Measurements from ENCODE around the gene FARSB. TPM values are rescaled to one million over a fixed set of nuclear protein-coding genes. Genes with fewer than 3 reads are reported as not detected.

FARSB gene
- total RNA-seq, 1 experiment from 2014 or later: 32.9 TPM

GRCh38 chr2:222627764-222628163 lies 28.1 kb downstream of the FARSB start:
- POLR2A ChIA-PET (ENCODE audit: unreplicated experiment): no interaction called here
- H3K36me3 ChIP-seq (ENCODE audit: low read depth, low read length): peaks cover 82% of the 10 kb centered on the region

GRCh38 chr2:222623756-222624309 lies 32.1 kb downstream of the FARSB start:
- ATAC-seq (no peak), DNase-seq (no peak)
- CTCF ChIA-PET: no interaction called here
- no peak overlapping the region for H2AFZ ChIP-seq (ENCODE audit: low read length)
- TF ChIP-seq CTCF (conservative IDR thresholded peaks at IDR 0.05; ENCODE audit: low read depth, low read length) (no peak), EZH2 (IDR thresholded peaks at IDR 0.05; ENCODE audit: low read length, unreplicated experiment) (no peak), EZH2phosphoT487 (IDR thresholded peaks at IDR 0.05; ENCODE audit: borderline replicate concordance, low read length) (no peak)
- H3F3A ChIP-seq (ENCODE audit: low read length, unreplicated experiment): no peaks in the 10 kb centered on the region
- intact Hi-C loops (cut with micrococcal nuclease): no loop called here
- H3K9ac ChIP-seq (ENCODE audit: low read length): no peak overlapping the region
- no peaks in the 10 kb centered on the region for H3K9me3 ChIP-seq (ENCODE audit: low read length)
- H3K79me2 ChIP-seq (ENCODE audit: low read length): no peaks in the 10 kb centered on the region
- no TSS peak for BruUV-seq (replicated peaks)
- no peaks in the 10 kb centered on the region for H3K9me2 ChIP-seq (replicated peaks; ENCODE audit: low read length)
- no peak overlapping the region for H3K4me2 ChIP-seq (ENCODE audit: low read length)
- H3K4me3 ChIP-seq (ENCODE audit: low read length): no peak overlapping the region
- H4K20me1 ChIP-seq (ENCODE audit: low read length): no peaks in the 10 kb centered on the region
- no peak overlapping the region for H3K27ac ChIP-seq (ENCODE audit: low read length)
- no peaks in the 10 kb centered on the region for H3K27me3 ChIP-seq (ENCODE audit: low read length)
- H3K36me3 ChIP-seq (ENCODE audit: low read depth, low read length): peaks cover 69% of the 10 kb centered on the region
- H3K4me1 ChIP-seq (ENCODE audit: insufficient read depth, low read length): no peaks in the 10 kb centered on the region
- POLR2A ChIA-PET (ENCODE audit: unreplicated experiment): interaction anchor here (0.5 kb wide), 1 partner anchor 55 kb away, joined by 3 read pairs; no protein-coding TSS in a partner anchor

More at GRCh38 chr2:222627764-222628163, 28.1 kb downstream of the FARSB start:
- H2AFZ ChIP-seq (ENCODE audit: low read length): no peak overlapping the region
- DNase-seq: no peak
- H3K9ac ChIP-seq (ENCODE audit: low read length): no peak overlapping the region
- no peaks in the 10 kb centered on the region for H3K9me2 ChIP-seq (replicated peaks; ENCODE audit: low read length)
- no peak for TF ChIP-seq EZH2phosphoT487 (IDR thresholded peaks at IDR 0.05; ENCODE audit: borderline replicate concordance, low read length)
- no peak for TF ChIP-seq EZH2 (IDR thresholded peaks at IDR 0.05; ENCODE audit: low read length, unreplicated experiment)
- no peak for TF ChIP-seq CTCF (conservative IDR thresholded peaks at IDR 0.05; ENCODE audit: low read depth, low read length)
- no peaks in the 10 kb centered on the region for H4K20me1 ChIP-seq (ENCODE audit: low read length)
- BruUV-seq (replicated peaks): no TSS peak
- intact Hi-C loops (cut with micrococcal nuclease): no loop called here
- no peak overlapping the region for H3K4me3 ChIP-seq (ENCODE audit: low read length)
- ATAC-seq: no peak
- H3K27ac ChIP-seq (ENCODE audit: low read length): no peak overlapping the region
- H3K4me2 ChIP-seq (ENCODE audit: low read length): no peak overlapping the region
- no peaks in the 10 kb centered on the region for H3K79me2 ChIP-seq (ENCODE audit: low read length)
- H3K4me1 ChIP-seq (ENCODE audit: insufficient read depth, low read length): no peaks in the 10 kb centered on the region
- H3K9me3 ChIP-seq (ENCODE audit: low read length): no peaks in the 10 kb centered on the region
- CTCF ChIA-PET: no interaction called here
- no peaks in the 10 kb centered on the region for H3K27me3 ChIP-seq (ENCODE audit: low read length)
- no peaks in the 10 kb centered on the region for H3F3A ChIP-seq (ENCODE audit: low read length, unreplicated experiment)

GRCh38 chr2:222622910-222623309 lies 33.0 kb downstream of the FARSB start:
- Histone ChIP-seq H2AFZ (ENCODE audit: low read length) (no peak overlapping the region), H3K27ac (ENCODE audit: low read length) (no peak overlapping the region), H3K79me2 (ENCODE audit: low read length) (no peaks in the 10 kb centered on the region), H3F3A (ENCODE audit: low read length, unreplicated experiment) (no peaks in the 10 kb centered on the region), H3K27me3 (ENCODE audit: low read length) (no peaks in the 10 kb centered on the region), H3K4me1 (ENCODE audit: insufficient read depth, low read length) (no peaks in the 10 kb centered on the region), H3K9me2 (replicated peaks; ENCODE audit: low read length) (no peaks in the 10 kb centered on the region), H3K9ac (ENCODE audit: low read length) (no peak overlapping the region), H3K4me3 (ENCODE audit: low read length) (no peak overlapping the region), H3K4me2 (ENCODE audit: low read length) (no peak overlapping the region), H3K36me3 (ENCODE audit: low read depth, low read length) (peaks cover 65% of the 10 kb centered on the region), H3K9me3 (ENCODE audit: low read length) (no peaks in the 10 kb centered on the region), H4K20me1 (ENCODE audit: low read length) (no peaks in the 10 kb centered on the region)
- no peak for TF ChIP-seq CTCF (conservative IDR thresholded peaks at IDR 0.05; ENCODE audit: low read depth, low read length)
- no peak for TF ChIP-seq EZH2phosphoT487 (IDR thresholded peaks at IDR 0.05; ENCODE audit: borderline replicate concordance, low read length)
- no peak for TF ChIP-seq EZH2 (IDR thresholded peaks at IDR 0.05; ENCODE audit: low read length, unreplicated experiment)
- CTCF ChIA-PET: no interaction called here
- intact Hi-C loops (cut with micrococcal nuclease): no loop called here
- DNase-seq (no peak), ATAC-seq (no peak)
- POLR2A ChIA-PET (ENCODE audit: unreplicated experiment): no interaction called here
- no TSS peak for BruUV-seq (replicated peaks)
